ENCODE results near the gene CPT1B. TPM values are rescaled to one million over a fixed set of nuclear protein-coding genes. Genes with fewer than 3 reads are reported as not detected.
"Not testable (repeated sequence)": the region's sequence is repeated elsewhere in the genome, so short reads cannot be mapped to it uniquely, and the experiment has no call there.

The CPT1B gene
- total RNA-seq, 4 donors from 2014 or later, result 3.5 to 17.6 (median 8.2) TPM

DNA sequence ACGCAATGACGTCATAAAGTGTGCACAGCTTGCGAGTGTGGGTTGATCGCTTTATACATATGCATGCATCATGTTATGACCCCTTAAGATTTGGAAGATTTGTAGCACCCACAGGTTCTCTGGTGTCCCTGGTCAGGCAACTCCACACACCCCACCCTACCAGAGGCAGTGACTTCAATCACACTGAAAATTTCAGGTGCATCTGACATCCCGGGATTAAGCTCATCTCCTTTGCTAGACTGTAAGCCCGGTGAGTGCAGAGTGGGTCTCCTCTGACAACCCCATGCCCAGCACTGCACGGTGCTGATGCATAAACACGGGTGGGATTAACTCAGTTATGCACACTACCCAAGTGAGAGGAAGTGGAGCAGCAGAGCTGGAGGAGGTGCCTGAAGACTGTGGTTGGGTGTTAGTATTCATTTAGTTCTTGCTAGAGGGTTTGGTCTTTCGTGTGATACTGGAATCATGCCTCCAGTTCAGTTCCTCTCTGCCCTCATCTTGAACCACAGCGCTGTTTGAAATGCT, 43.2 kb upstream of the CPT1B start:
- peaks cover 22 to 42% (median 26%) of the 10 kb centered on the region in 3 donors for H3K4me1 ChIP-seq
- peaks cover 0 to 15% (median 0%) of the 10 kb centered on the region in 4 donors for H3K27me3 ChIP-seq
- TF ChIP-seq, protein P1, sequence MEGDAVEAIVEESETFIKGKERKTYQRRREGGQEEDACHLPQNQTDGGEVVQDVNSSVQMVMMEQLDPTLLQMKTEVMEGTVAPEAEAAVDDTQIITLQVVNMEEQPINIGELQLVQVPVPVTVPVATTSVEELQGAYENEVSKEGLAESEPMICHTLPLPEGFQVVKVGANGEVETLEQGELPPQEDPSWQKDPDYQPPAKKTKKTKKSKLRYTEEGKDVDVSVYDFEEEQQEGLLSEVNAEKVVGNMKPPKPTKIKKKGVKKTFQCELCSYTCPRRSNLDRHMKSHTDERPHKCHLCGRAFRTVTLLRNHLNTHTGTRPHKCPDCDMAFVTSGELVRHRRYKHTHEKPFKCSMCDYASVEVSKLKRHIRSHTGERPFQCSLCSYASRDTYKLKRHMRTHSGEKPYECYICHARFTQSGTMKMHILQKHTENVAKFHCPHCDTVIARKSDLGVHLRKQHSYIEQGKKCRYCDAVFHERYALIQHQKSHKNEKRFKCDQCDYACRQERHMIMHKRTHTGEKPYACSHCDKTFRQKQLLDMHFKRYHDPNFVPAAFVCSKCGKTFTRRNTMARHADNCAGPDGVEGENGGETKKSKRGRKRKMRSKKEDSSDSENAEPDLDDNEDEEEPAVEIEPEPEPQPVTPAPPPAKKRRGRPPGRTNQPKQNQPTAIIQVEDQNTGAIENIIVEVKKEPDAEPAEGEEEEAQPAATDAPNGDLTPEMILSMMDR (IDR thresholded peaks at IDR 0.05), result no peak
- TF ChIP-seq POLR2A (IDR thresholded peaks at IDR 0.05), result peak in 1 of 4 donors; percentile 40
- WGBS, 2 donors, result 11% methylated on average over 9 to 10 of the region's 10 CpGs
- H3K4me3 ChIP-seq, result peak overlapping the region; percentile 13 to 54 (median 35)
- intact Hi-C loops (cut with DNase I), result no loop called here
- no peak for DNase-seq
- no peaks in the 10 kb centered on the region for H3K9me3 ChIP-seq
- peak overlapping the region; percentile 84 to 91 (median 88) for H3K27ac ChIP-seq
- H3K36me3 ChIP-seq, result peaks cover 4 to 23% (median 14%) of the 10 kb centered on the region in 3 donors

DNA sequence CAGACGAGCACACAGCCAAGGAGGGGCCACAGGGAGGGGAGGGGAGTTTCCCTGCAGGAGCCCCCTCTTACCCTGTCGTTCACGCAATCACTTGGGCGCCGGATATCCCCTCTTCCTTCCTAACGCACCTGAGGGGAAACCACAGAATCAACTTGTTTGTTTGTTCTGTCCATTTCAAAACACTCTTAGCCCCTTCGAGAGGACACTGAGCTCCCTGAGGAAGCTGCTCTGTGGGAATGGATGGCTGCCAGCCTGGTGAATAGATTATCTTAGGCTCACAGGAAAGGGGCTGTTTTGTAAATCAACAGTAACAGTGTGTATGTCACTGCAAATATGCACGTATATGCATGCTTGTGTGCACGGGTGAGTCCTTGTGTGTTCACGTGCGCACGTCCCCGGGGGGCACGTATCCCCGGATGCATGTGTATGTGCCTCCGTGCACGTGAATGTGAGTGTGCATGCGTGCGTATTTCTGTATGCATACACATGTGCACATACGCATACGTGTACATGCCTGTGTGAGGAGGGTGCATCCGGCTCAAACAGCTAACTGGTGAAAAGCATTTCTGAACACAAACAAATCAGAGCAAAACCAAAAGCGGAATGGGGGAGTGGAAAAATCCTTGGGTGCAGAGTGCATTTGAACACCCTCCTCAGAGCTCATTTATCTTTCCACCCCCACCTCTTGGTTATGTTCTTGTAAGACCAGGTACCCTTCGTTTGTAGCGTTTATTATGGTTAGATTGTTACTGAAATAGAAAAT, 42.5 kb upstream of the CPT1B start:
- H3K4me1 ChIP-seq, result peaks cover 19 to 40% (median 24%) of the 10 kb centered on the region in 3 donors
- intact Hi-C loops (cut with DNase I), result no loop called here
- peak overlapping the region; percentile 84 to 91 (median 88) for H3K27ac ChIP-seq
- H3K9me3 ChIP-seq, result no peaks in the 10 kb centered on the region
- peaks cover 0 to 15% (median 0%) of the 10 kb centered on the region in 4 donors for H3K27me3 ChIP-seq
- H3K4me3 ChIP-seq, result peak overlapping the region; percentile 5 to 54 (median 35)
- TF ChIP-seq, protein P1 (IDR thresholded peaks at IDR 0.05), result peak in 2 of 6 experiments; percentile 86 to 87
- no peak for TF ChIP-seq POLR2A (IDR thresholded peaks at IDR 0.05)
- no peak for DNase-seq
- 4 to 6% methylated on average over 15 to 22 of the region's 25 CpGs for WGBS, 2 donors
- peaks cover 4 to 17% (median 10%) of the 10 kb centered on the region in 3 donors for H3K36me3 ChIP-seq

DNA sequence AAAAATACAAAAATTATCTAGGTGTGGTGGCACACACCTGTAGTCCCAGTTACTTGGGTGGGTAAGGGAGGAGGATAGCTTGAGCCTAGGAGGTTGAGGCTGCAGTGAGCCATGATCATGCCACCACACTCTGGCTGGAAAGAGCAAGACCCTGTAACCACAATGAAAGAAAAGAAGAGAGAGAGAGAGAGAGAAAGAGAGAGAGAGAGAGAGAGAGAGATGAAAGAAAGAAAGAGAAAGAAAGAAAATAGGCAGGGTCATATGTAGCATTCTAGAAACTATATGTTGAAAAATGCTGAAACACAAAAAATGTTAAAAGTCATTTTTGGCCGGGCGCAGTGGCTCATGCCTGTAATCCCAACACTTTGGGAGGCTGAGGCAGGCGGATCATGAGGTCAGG, 36.1 kb upstream of the CPT1B start:
- DNase-seq, H3K27ac ChIP-seq: not testable (repeated sequence)
- intact Hi-C loops (cut with DNase I), result loop anchor here (10.0 kb wide), 1 partner anchor 89 kb away; the partner anchor contains the start of gene SCO2

DNA sequence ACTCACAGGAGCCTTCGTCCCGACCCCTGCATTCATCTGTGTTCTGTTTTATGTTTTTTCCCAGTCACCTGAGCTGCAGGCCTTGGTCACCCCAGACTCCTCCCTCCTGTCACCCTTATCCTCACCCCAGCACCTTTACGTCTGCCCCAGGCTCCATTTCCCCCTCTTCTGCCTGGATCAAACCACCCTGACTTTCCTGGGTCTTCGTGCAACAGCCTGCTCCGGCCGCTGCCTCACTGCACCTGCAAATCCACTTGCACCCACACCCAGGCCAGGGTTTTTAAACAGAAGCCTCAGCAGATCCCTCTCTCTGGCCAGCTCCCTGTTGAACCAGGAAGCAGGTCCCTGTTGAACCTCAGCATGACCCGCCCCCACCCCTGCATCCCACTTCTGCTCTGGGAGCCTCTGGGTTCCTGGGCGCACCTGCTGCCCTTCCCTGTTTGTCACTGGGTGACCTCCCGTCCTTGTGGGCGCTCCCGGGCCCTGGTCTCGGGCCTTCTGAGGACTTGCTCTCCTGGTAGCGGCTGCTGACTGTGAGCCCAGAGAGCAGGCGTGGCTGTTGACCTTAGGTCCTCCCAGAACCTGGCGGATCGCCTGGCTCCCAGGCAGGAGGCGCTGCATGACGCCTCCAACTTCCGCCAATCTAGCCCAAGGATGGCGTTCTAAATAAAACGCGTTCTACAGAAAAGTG, 35.2 kb upstream of the CPT1B start:
- intact Hi-C loops (cut with DNase I), result loop anchor here (10.0 kb wide), 1 partner anchor 89 kb away; the partner anchor contains the start of gene SCO2
- no peaks in the 10 kb centered on the region for H3K36me3 ChIP-seq
- no peak overlapping the region for H3K4me3 ChIP-seq
- peaks cover 0 to 15% (median 6%) of the 10 kb centered on the region in 3 donors for H3K4me1 ChIP-seq
- 69 to 76% methylated on average over 8 to 14 of the region's 22 CpGs for WGBS, 2 donors
- no peak for DNase-seq
- H3K27ac ChIP-seq, result peak overlapping the region in 3 of 4 donors; percentile 50 to 73 (median 61)
- peak in 1 of 4 donors; percentile 9 for TF ChIP-seq POLR2A (IDR thresholded peaks at IDR 0.05)
- TF ChIP-seq, protein P1 (IDR thresholded peaks at IDR 0.05), result peak in 1 of 6 experiments; percentile 29
- peaks cover 0 to 40% (median 0%) of the 10 kb centered on the region in 4 donors for H3K27me3 ChIP-seq
- no peaks in the 10 kb centered on the region for H3K9me3 ChIP-seq

More for the DNA sequence above, 36.1 kb upstream of the CPT1B start:
- not testable (repeated sequence) for H3K36me3 ChIP-seq, H3K4me3 ChIP-seq, H3K9me3 ChIP-seq
- WGBS, 2 donors, result 60 to 81% methylated on average over 3 of the region's 3 CpGs
- peaks cover 0 to 40% (median 0%) of the 10 kb centered on the region in 4 donors for H3K27me3 ChIP-seq
- H3K4me1 ChIP-seq, result peaks cover 0 to 15% (median 6%) of the 10 kb centered on the region in 3 donors

DNA sequence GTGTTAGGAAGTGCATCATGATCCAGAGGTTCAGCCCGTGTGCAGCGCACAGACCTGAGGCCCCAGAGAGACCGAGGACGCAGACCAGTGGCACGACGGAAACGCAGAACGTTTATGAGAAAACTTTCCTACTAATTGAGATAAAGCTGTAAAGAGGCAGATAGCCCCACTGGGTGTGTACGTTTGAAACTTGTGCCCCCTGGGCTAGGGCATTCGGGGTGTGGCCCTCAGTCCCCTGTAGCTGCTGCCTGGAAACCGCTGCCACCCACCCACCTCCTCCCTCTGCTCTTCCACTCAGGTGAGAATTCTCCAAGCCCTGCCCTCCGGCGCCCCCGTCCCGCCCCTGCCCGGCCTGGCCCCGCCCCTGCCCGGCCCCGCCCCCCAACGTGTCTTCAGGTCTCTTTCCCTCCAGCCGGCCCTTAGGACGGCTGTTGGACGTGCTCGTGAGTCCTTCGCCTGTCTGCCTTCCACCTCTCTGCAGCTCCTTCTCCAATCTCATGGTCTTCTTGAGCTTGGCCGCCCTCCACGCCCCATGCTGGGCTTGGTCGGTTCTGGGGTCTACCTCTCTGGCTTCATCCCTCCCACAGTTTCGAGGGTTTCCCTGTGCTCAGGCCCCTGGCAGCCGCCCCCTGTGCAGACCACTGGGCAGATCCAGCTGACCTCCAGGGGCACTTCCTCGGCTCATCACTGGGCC, 34.4 kb upstream of the CPT1B start:
- Histone ChIP-seq H3K36me3 (no peaks in the 10 kb centered on the region), H3K4me3 (no peak overlapping the region), H3K4me1 (peaks cover 0 to 15% (median 6%) of the 10 kb centered on the region in 3 donors), H3K27me3 (peaks cover 0 to 46% (median 0%) of the 10 kb centered on the region in 4 donors), H3K9me3 (no peaks in the 10 kb centered on the region), H3K27ac (peak overlapping the region in 3 of 4 donors; percentile 50 to 73 (median 61))
- DNase-seq, result no peak
- intact Hi-C loops (cut with DNase I), result loop anchor here (10.0 kb wide), 1 partner anchor 88 kb away; the partner anchor contains the start of gene SCO2
- 44 to 50% methylated on average over 12 to 20 of the region's 31 CpGs for WGBS, 2 donors
- TF ChIP-seq POLR2A (IDR thresholded peaks at IDR 0.05), result no peak
- TF ChIP-seq, protein P1 (IDR thresholded peaks at IDR 0.05), result no peak

All from esophagus squamous epithelium (tissue), 5 donors.